Epidermal melanocyte (primary cell): ENCODE results near the gene PAXX.

Source experiments
- DNase-seq: peaks from one replicate; pipeline ENCODE4 v3.0.0; 2011; ENCODE audit warnings: low spot score; ENCODE audit not compliant: insufficient read length

Gene PAXX

GRCh38 chr9:136952876-136953770 lies 39.1 kb upstream of the PAXX start:
- no peak for DNase-seq

- DNase-seq: no peak
These were observed 38.4 kb upstream of the PAXX start for GRCh38 chr9:136953771-136954269.

- DNase-seq: no peak
These were observed 37.7 kb upstream of the PAXX start for GRCh38 chr9:136954270-136955083.

- no peak for DNase-seq
These were observed 36.9 kb upstream of the PAXX start for GRCh38 chr9:136955202-136955942.

- DNase-seq: no peak
These were observed 36.3 kb upstream of the PAXX start for GRCh38 chr9:136955943-136956335.

GRCh38 chr9:136956604-136957003 lies 35.6 kb upstream of the PAXX start:
- DNase-seq: no peak

GRCh38 chr9:136957461-136957860 lies 34.8 kb upstream of the PAXX start:
- no peak for DNase-seq

GRCh38 chr9:136957901-136958300 lies 34.3 kb upstream of the PAXX start:
- no peak for DNase-seq

GRCh38 chr9:136958473-136958872 lies 33.7 kb upstream of the PAXX start:
- DNase-seq: no peak

- no peak for DNase-seq
These were observed 33.0 kb upstream of the PAXX start for GRCh38 chr9:136958898-136959850.

GRCh38 chr9:136960212-136960937 lies 31.8 kb upstream of the PAXX start:
- no peak for DNase-seq

GRCh38 chr9:136960938-136961275 lies 31.3 kb upstream of the PAXX start:
- DNase-seq: no peak

GRCh38 chr9:136961279-136962065 lies 30.8 kb upstream of the PAXX start:
- no peak for DNase-seq

GRCh38 chr9:136962163-136962562 lies 30.1 kb upstream of the PAXX start:
- no peak for DNase-seq

GRCh38 chr9:136962701-136963248 lies 29.4 kb upstream of the PAXX start:
- DNase-seq: no peak

GRCh38 chr9:136963341-136963740 lies 28.9 kb upstream of the PAXX start:
- no peak for DNase-seq

GRCh38 chr9:136963751-136964150 lies 28.5 kb upstream of the PAXX start:
- DNase-seq: no peak

GRCh38 chr9:136964171-136964689 lies 28.0 kb upstream of the PAXX start:
- DNase-seq: no peak
